ENCODE results near the gene CORIN. TPM values are rescaled to one million over a fixed set of nuclear protein-coding genes. Genes with fewer than 3 reads are reported as not detected.

The CORIN gene, protein sequence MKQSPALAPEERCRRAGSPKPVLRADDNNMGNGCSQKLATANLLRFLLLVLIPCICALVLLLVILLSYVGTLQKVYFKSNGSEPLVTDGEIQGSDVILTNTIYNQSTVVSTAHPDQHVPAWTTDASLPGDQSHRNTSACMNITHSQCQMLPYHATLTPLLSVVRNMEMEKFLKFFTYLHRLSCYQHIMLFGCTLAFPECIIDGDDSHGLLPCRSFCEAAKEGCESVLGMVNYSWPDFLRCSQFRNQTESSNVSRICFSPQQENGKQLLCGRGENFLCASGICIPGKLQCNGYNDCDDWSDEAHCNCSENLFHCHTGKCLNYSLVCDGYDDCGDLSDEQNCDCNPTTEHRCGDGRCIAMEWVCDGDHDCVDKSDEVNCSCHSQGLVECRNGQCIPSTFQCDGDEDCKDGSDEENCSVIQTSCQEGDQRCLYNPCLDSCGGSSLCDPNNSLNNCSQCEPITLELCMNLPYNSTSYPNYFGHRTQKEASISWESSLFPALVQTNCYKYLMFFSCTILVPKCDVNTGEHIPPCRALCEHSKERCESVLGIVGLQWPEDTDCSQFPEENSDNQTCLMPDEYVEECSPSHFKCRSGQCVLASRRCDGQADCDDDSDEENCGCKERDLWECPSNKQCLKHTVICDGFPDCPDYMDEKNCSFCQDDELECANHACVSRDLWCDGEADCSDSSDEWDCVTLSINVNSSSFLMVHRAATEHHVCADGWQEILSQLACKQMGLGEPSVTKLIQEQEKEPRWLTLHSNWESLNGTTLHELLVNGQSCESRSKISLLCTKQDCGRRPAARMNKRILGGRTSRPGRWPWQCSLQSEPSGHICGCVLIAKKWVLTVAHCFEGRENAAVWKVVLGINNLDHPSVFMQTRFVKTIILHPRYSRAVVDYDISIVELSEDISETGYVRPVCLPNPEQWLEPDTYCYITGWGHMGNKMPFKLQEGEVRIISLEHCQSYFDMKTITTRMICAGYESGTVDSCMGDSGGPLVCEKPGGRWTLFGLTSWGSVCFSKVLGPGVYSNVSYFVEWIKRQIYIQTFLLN
- total RNA-seq, result 1.7 TPM

DNA sequence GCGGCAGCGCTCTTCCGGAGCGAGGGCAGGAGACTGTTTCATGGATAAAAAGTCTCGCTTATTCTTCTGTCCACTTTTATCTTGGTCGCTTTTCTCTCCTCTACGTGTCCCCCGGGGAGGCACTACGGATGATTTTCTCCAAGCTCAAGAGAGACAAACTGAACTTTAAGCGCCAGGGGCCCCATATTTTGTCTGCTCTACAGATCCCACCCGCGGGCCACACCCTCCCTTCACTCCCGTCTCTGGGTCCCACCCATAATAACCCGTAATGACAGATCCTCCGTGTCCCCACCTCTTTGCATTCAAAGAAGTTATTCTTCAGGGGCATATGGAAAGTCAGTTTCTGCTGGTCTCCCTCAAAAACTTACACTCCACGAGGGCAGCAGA, at the start of gene CORIN:
CORIN (minus strand) TSS at position 160 of the 387 bp plus-strand sequence; CDS start at position 42, 118 bp downstream.

Other genes with a start within 250 kb of the CORIN start
- gene NFXL1, start 76.5 kb upstream of the CORIN start, total RNA-seq, result 24.3 TPM
- 14.1 TPM for gene CNGA1, start 178.6 kb upstream of the CORIN start, total RNA-seq
- gene NIPAL1, start 178.7 kb upstream of the CORIN start, total RNA-seq, result 35.3 TPM